ENCODE data around the gene AFF4.

The AFF4 gene

GRCh38 chr5:132867046-132867451, 96.4 kb downstream of the AFF4 start:
- no peak for DNase-seq (ENCODE audit: low read depth, low spot score)
- CTCF ChIA-PET, result interaction anchor here (0.9 to 6.3 kb wide), 6 partner anchors 10 to 112 kb away, joined by 3 to 60 read pairs (median 5); partner anchors contain the start of gene SHROOM1
- POLR2A ChIA-PET, result interaction anchor here (0.5 kb wide), 1 partner anchor 123 kb away, joined by 3 read pairs; no protein-coding TSS in a partner anchor
- TF ChIP-seq CTCF (IDR thresholded peaks at IDR 0.05; ENCODE audit: insufficient read depth, low read length, missing control alignments), result no peak
- H3K4me3 ChIP-seq (ENCODE audit: low read depth, low read length), result peak overlapping the region; percentile 92

DNA sequence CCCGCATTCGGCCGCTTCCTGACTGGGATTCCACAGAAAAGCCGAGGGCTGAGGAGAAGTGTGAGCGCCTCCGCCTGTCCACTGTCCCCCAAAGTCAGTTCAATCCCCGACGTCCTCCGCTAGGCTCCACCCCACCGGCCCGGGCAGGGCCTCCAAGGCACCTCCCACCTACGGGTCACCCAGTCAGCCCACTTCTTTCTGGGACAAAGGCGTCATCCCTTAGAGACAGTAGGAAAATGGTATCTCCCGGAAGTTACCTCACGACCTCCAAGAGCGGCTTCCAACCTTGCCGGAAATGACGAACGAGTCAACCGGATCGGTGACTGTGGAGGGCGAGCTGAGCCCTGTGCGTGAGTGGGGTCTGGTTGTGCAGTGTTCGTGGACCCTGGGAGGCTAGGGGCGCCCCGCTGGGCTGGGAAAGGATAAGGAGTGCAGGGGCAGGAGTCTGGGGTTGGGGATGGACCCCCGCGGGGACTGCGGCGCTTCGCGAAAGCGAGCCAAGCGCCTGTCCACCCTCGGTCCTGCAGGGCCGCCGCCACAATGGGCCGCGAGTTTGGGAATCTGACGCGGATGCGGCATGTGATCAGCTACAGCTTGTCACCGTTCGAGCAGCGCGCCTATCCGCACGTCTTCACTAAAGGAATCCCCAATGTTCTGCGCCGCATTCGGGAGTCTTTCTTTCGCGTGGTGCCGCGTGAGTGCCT, 96.9 kb downstream of the AFF4 start, which contains the start of the genes GDF9 and UQCRQ:
GDF9 (minus strand) TSS at position 128 of the 704 bp plus-strand sequence. CDS start 1,936 bp downstream, outside the sequence.
UQCRQ (plus strand) TSS at position 301 of the 704 bp plus-strand sequence; CDS start at position 541, 240 bp downstream.
- ChIA-PET CTCF (interaction anchor here (0.8 to 6.3 kb wide), 18 partner anchors 10 to 479 kb away, joined by 3 to 60 read pairs (median 4); partner anchors contain the start of genes KIF3A and SHROOM1), POLR2A (interaction anchor here (0.8 to 1.0 kb wide), 2 partner anchors 11 to 13 kb away, joined by 3 to 4 read pairs; no protein-coding TSS in a partner anchor)
- TF ChIP-seq CTCF (IDR thresholded peaks at IDR 0.05; ENCODE audit: insufficient read depth, low read length, missing control alignments), result peak; percentile 53
- peak; percentile 98 for DNase-seq (ENCODE audit: low read depth, low spot score)
- peak within 1 kb of the TSS; percentile 92 for H3K4me3 ChIP-seq (ENCODE audit: low read depth, low read length)

DNA sequence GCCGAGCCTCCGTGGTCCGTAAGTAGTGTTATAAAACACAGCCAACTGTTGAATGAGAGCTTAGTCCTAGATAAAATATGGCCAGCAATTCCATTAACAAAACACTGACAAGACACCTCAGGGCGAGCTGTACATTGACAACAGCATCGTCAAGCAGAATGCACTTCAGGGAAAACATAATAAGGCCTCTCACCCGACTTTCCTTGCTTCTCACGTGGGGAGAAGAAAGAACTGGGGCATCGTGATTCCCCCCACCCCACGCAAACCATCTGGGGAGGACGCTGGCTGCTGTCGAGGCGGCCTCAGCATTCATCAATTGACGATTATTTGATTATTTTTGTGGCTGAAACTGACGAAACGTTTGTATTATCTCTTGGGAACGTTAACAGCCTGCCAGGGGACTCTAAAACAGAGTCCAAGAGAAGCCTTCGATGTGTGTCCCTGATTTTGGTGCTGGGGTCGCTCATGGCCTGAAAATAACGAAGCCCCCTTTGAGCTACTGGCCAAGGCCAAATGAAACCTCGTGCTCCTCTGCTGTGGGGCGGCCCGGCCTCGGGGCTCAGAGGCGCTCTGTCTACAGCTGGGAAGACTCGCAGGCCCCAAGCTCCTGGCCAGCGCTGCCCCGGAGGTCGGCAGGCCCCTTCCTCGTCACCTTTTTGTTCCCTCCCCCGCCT, 97.6 kb downstream of the AFF4 start:
- no peak for TF ChIP-seq CTCF (IDR thresholded peaks at IDR 0.05; ENCODE audit: insufficient read depth, low read length, missing control alignments)
- DNase-seq (ENCODE audit: low read depth, low spot score), result no peak
- ChIA-PET POLR2A (interaction anchor here (0.8 to 1.0 kb wide), 2 partner anchors 12 kb away, joined by 3 to 4 read pairs; no protein-coding TSS in a partner anchor), CTCF (interaction anchor here (0.8 to 6.3 kb wide), 15 partner anchors 11 to 479 kb away, joined by 3 to 60 read pairs (median 4); partner anchors contain the start of genes KIF3A and SHROOM1)
- H3K4me3 ChIP-seq (ENCODE audit: low read depth, low read length), result peak overlapping the region; percentile 92

GRCh38 chr5:132860742-132861141, 102.7 kb downstream of the AFF4 start:
- CTCF ChIA-PET, result interaction anchor here (1.0 to 2.8 kb wide), 3 partner anchors 24 to 40 kb away, joined by 3 to 15 read pairs (median 6); partner anchors contain the start of gene SHROOM1
- POLR2A ChIA-PET, result no interaction called here

GRCh38 chr5:132859889-132860437, 103.5 kb downstream of the AFF4 start:
- ChIA-PET POLR2A (no interaction called here), CTCF (interaction anchor here (1.0 to 2.8 kb wide), 5 partner anchors 10 to 105 kb away, joined by 3 to 15 read pairs (median 4); partner anchors contain the start of gene SHROOM1)
- DNase-seq (ENCODE audit: low read depth, low spot score), result no peak
- no peak for TF ChIP-seq CTCF (IDR thresholded peaks at IDR 0.05; ENCODE audit: insufficient read depth, low read length, missing control alignments)
- H3K4me3 ChIP-seq (ENCODE audit: low read depth, low read length), result no peak overlapping the region

More at GRCh38 chr5:132860742-132861141, 102.7 kb downstream of the AFF4 start:
- no peak overlapping the region for H3K4me3 ChIP-seq (ENCODE audit: low read depth, low read length)
- DNase-seq (ENCODE audit: low read depth, low spot score), result no peak
- no peak for TF ChIP-seq CTCF (IDR thresholded peaks at IDR 0.05; ENCODE audit: insufficient read depth, low read length, missing control alignments)
